ENCODE data around the gene KCNMB3. TPM values are rescaled to one million over a fixed set of nuclear protein-coding genes. Genes with fewer than 3 reads are reported as not detected.

Gene KCNMB3
- total RNA-seq, 6 experiments from 2014 or later, result 0.26 to 0.66 (median 0.49) TPM

DNA sequence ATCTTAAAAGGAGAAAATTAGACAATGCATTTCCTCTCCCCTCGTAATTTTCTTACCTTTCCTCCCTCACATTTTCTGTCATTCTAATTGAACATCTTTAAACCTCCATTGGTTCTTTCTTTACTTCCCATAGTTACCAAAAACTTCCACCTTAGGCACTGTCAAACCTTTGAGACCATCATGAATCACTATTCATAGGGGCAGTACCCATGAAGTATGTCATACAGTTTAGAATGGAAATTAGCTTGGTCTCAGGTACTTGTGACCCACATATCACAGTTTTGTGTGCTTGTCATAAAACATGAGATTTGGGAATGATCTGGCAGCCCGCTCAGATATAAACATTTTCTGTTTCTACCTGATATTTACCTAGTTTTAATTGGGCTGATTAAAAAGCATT, 50.1 kb downstream of the KCNMB3 start:
- no peak for TF ChIP-seq CTCF (IDR thresholded peaks at IDR 0.05)
- Mint-ChIP-seq H3K27ac (no peak overlapping the region), H3K4me1 (ENCODE audit: low read depth) (peaks cover 20% of the 10 kb centered on the region), H3K36me3 (ENCODE audit: low read depth) (peaks cover 14% of the 10 kb centered on the region), H3K9me3 (no peaks in the 10 kb centered on the region), H3K27me3 (ENCODE audit: insufficient read depth) (no peaks in the 10 kb centered on the region), H3K4me3 (no peak overlapping the region)
- DNase-seq, result no peak

- peaks cover 32% of the 10 kb centered on the region for H3K4me1 Mint-ChIP-seq (ENCODE audit: low read depth)
- no peaks in the 10 kb centered on the region for H3K9me3 Mint-ChIP-seq
- no peak overlapping the region for H3K4me3 Mint-ChIP-seq
- peaks cover 9% of the 10 kb centered on the region for H3K36me3 Mint-ChIP-seq (ENCODE audit: low read depth)
- DNase-seq, result no peak
- no peak overlapping the region for H3K27ac Mint-ChIP-seq
- no peaks in the 10 kb centered on the region for H3K27me3 Mint-ChIP-seq (ENCODE audit: insufficient read depth)
- TF ChIP-seq CTCF (IDR thresholded peaks at IDR 0.05), result no peak
Measured at GRCh38 chr3:179196700-179197099, 54.2 kb downstream of the KCNMB3 start.

GRCh38 chr3:179196098-179196497, 54.8 kb downstream of the KCNMB3 start:
- Mint-ChIP-seq H3K27ac (no peak overlapping the region), H3K4me3 (no peak overlapping the region; the same call in 1 of the 2 replicates), H3K36me3 (ENCODE audit: low read depth) (peaks cover 9% of the 10 kb centered on the region)

GRCh38 chr3:179194931-179195330, 56.0 kb downstream of the KCNMB3 start:
- H3K9me3 Mint-ChIP-seq, result no peaks in the 10 kb centered on the region
- H3K4me3 Mint-ChIP-seq, result no peak overlapping the region
- no peak for DNase-seq
- H3K36me3 Mint-ChIP-seq (ENCODE audit: low read depth), result peaks cover 5% of the 10 kb centered on the region
- TF ChIP-seq CTCF (IDR thresholded peaks at IDR 0.05), result no peak
- H3K27ac Mint-ChIP-seq, result no peak overlapping the region
- peaks cover 41% of the 10 kb centered on the region for H3K4me1 Mint-ChIP-seq (ENCODE audit: low read depth)
- H3K27me3 Mint-ChIP-seq (ENCODE audit: insufficient read depth), result no peaks in the 10 kb centered on the region

More at GRCh38 chr3:179196098-179196497, 54.8 kb downstream of the KCNMB3 start:
- DNase-seq, result peak; percentile 59
- Mint-ChIP-seq H3K4me1 (ENCODE audit: low read depth) (peaks cover 32% of the 10 kb centered on the region), H3K27me3 (ENCODE audit: insufficient read depth) (no peaks in the 10 kb centered on the region), H3K9me3 (no peaks in the 10 kb centered on the region)
- no peak for TF ChIP-seq CTCF (IDR thresholded peaks at IDR 0.05)

Other genes starting within 250 kb of the KCNMB3 start
- gene ZMAT3, start 179.3 kb downstream of the KCNMB3 start, total RNA-seq (2021; fragmentation: NEBNext Ultra II Directional; extraction: Animal tissue kit (Norgen Biotek cat#: 25700)), result 100 to 1,000 TPM in 1 of 6 experiments, 10 to 100 TPM in 5; 70.6 to 100 (median 83.7) TPM
- 10 to 100 TPM; 16.1 to 21.2 (median 19.7) TPM for gene PIK3CA, start 102.8 kb downstream of the KCNMB3 start, total RNA-seq (2021; fragmentation: NEBNext Ultra II Directional; extraction: Animal tissue kit (Norgen Biotek cat#: 25700))
- gene ZNF639, start 71.9 kb upstream of the KCNMB3 start, total RNA-seq (2021; fragmentation: NEBNext Ultra II Directional; extraction: Animal tissue kit (Norgen Biotek cat#: 25700)), result 10 to 100 TPM; 24.9 to 32.8 (median 29.0) TPM
- 10 to 100 TPM; 49.6 to 62.0 (median 56.3) TPM for gene MFN1, start 96.6 kb upstream of the KCNMB3 start, total RNA-seq (2021; fragmentation: NEBNext Ultra II Directional; extraction: Animal tissue kit (Norgen Biotek cat#: 25700))
- 10 to 100 TPM; 40.8 to 51.0 (median 46.3) TPM for gene GNB4, start 200.4 kb upstream of the KCNMB3 start, total RNA-seq (2021; fragmentation: NEBNext Ultra II Directional; extraction: Animal tissue kit (Norgen Biotek cat#: 25700))